Breast epithelium (tissue), 3 donors: ENCODE data around the gene TBC1D23.
"Not testable (repeated sequence)": the region's sequence is repeated elsewhere in the genome, so short reads cannot be mapped to it uniquely, and the experiment has no call there.

ENCODE experiments used
- CTCF ChIP-seq, 3 donors: fragments of 450-650 bp; IDR thresholded peaks; one replicate each; pipeline ENCODE4 v1.5.1; 2016 to 2017; ENCODE audit warnings: antibody characterized with exemption in 3 of 3, mild to moderate bottlenecking in 3 of 3, moderate library complexity in 3 of 3
- POLR2A ChIP-seq: fragments of 450-650 bp; IDR thresholded peaks from one replicate; pipeline ENCODE4 v1.6.1; 2016; ENCODE audit warnings: antibody characterized with exemption, mild to moderate bottlenecking, moderate library complexity

- TF ChIP-seq CTCF (IDR thresholded peaks at IDR 0.05); POLR2A: not testable (repeated sequence)
Measured at GRCh38 chr3:100262925-100263324, 2.1 kb downstream of the TBC1D23 start.
